HEK293 (cell line): ENCODE results near the gene ITPR2.

Source experiments
- CTCF ChIA-PET: fragments of 350-600 bp; formaldehyde crosslinking; extraction: SDS; loops from one replicate; lab custom pipeline; 2021; ENCODE audit warnings: antibody characterized with exemption; lab: Yijun Ruan, JAX
- POLR2A ChIA-PET: fragments of 300-600 bp; formaldehyde crosslinking; extraction: SDS; loops from one replicate; lab custom pipeline; 2020; ENCODE audit warnings: antibody characterized with exemption, inconsistent platforms; lab: Yijun Ruan, JAX
- H3K27ac ChIP-seq: fragments of 200-500 bp; sonication (Bioruptor generic); 2 replicates; pipeline ENCODE4 v1.5.1; 2014; ENCODE audit warnings: low read depth, low read length, control low read depth, inconsistent platforms; ENCODE audit errors: extremely low read depth
- H3K36me3 ChIP-seq, 2 experiments: fragments of 200-500 bp in 1 of 2; sonication (Bioruptor generic) in 1 of 2; 1 replicate in 1 of 2; 2 replicates in 1 of 2; pipeline ENCODE4 v1.5.1; 2014 to 2017; ENCODE audit warnings: inconsistent platforms in 2 of 2, low read length in 2 of 2; ENCODE audit not compliant: control insufficient read depth in 2 of 2, insufficient read depth in 1 of 2
- H3K4me1 ChIP-seq: fragments of 200-500 bp; sonication (Bioruptor generic); 2 replicates; pipeline ENCODE4 v1.5.1; 2014; ENCODE audit warnings: mild to moderate bottlenecking, low read length, inconsistent platforms; ENCODE audit not compliant: control insufficient read depth, insufficient read depth
- H3K4me3 ChIP-seq: 2 replicates; pipeline ENCODE4 v1.5.1; 2011; ENCODE audit warnings: low read depth, mild to moderate bottlenecking, control low read depth, low read length, moderate library complexity
- H3K9me3 ChIP-seq: fragments of 200-500 bp; sonication (Bioruptor generic); 2 replicates; pipeline ENCODE4 v1.5.1; 2014; ENCODE audit warnings: low read depth, low read length, inconsistent platforms; ENCODE audit not compliant: control insufficient read depth, insufficient read depth
- MZF1 ChIP-seq: fragments of 450-650 bp; formaldehyde crosslinking; IDR thresholded peaks from 2 replicates; pipeline ENCODE4 v1.5.1; 2017; ENCODE audit warnings: missing biosample characterization, missing genetic modification characterization, borderline replicate concordance
- PBX3 ChIP-seq: sonication (generic); formaldehyde crosslinking; IDR thresholded peaks from 2 replicates; pipeline ENCODE4 v1.8.1; 2022; ENCODE audit warnings: mild to moderate bottlenecking, moderate library complexity, missing genetic modification reagents
- SP2 ChIP-seq: fragments of 450-650 bp; formaldehyde crosslinking; IDR thresholded peaks from 2 replicates; pipeline ENCODE4 v1.5.1; 2016; ENCODE audit warnings: missing biosample characterization, missing genetic modification characterization
- SP3 ChIP-seq: fragments of 450-650 bp; formaldehyde crosslinking; IDR thresholded peaks from 2 replicates; pipeline ENCODE4 v1.5.1; 2016; ENCODE audit warnings: missing biosample characterization, missing genetic modification characterization
- ZBTB6 ChIP-seq: fragments of 450-650 bp; formaldehyde crosslinking; IDR thresholded peaks from 2 replicates; pipeline ENCODE4 v1.5.1; 2017; ENCODE audit warnings: missing biosample characterization, missing genetic modification characterization
- ZNF112 ChIP-seq: fragments of 450-650 bp; formaldehyde crosslinking; IDR thresholded peaks from 2 replicates; pipeline ENCODE4 v1.5.0; 2017; ENCODE audit warnings: missing biosample characterization, missing genetic modification characterization
- ZNF121 ChIP-seq: fragments of 450-650 bp; formaldehyde crosslinking; IDR thresholded peaks from 2 replicates; pipeline ENCODE4 v1.5.1; 2016; ENCODE audit warnings: missing biosample characterization, missing genetic modification characterization
- ZNF280D ChIP-seq: fragments of 450-650 bp; formaldehyde crosslinking; IDR thresholded peaks from 2 replicates; pipeline ENCODE4 v1.5.1; 2016; ENCODE audit warnings: missing biosample characterization, missing genetic modification characterization
- ZNF324 ChIP-seq: fragments of 450-650 bp; formaldehyde crosslinking; IDR thresholded peaks from 2 replicates; pipeline ENCODE4 v1.5.1; 2016; ENCODE audit warnings: missing biosample characterization, missing genetic modification characterization
- ZNF354C ChIP-seq: fragments of 450-650 bp; formaldehyde crosslinking; IDR thresholded peaks from 2 replicates; pipeline ENCODE4 v1.5.1; 2016; ENCODE audit warnings: missing biosample characterization, missing genetic modification characterization, low read depth, borderline replicate concordance
- ZNF362 ChIP-seq: fragments of 450-650 bp; formaldehyde crosslinking; IDR thresholded peaks from 2 replicates; pipeline ENCODE4 v1.5.1; 2016; ENCODE audit warnings: missing biosample characterization, missing genetic modification characterization
- ZNF37A ChIP-seq: fragments of 450-650 bp; IDR thresholded peaks from 2 replicates; pipeline ENCODE4 v1.5.1; 2018; ENCODE audit warnings: missing biosample characterization, missing genetic modification characterization
- ZNF398 ChIP-seq: fragments of 450-650 bp; formaldehyde crosslinking; IDR thresholded peaks from 2 replicates; pipeline ENCODE4 v1.5.1; 2017; ENCODE audit warnings: missing biosample characterization, missing genetic modification characterization
- ZNF48 ChIP-seq: fragments of 450-650 bp; formaldehyde crosslinking; IDR thresholded peaks from 2 replicates; pipeline ENCODE4 v1.5.1; 2016; ENCODE audit warnings: missing biosample characterization, missing genetic modification characterization
- ZNF626 ChIP-seq: fragments of 450-650 bp; sonication (Bioruptor Pico); formaldehyde crosslinking; IDR thresholded peaks from 2 replicates; pipeline ENCODE4 v1.5.1; 2018; ENCODE audit warnings: missing biosample characterization, missing genetic modification characterization, inconsistent platforms
- ZNF664 ChIP-seq: fragments of 450-650 bp; formaldehyde crosslinking; IDR thresholded peaks from 2 replicates; pipeline ENCODE4 v1.5.1; 2016; ENCODE audit warnings: missing biosample characterization, missing genetic modification characterization
- ZSCAN23 ChIP-seq: fragments of 450-650 bp; formaldehyde crosslinking; IDR thresholded peaks from 2 replicates; pipeline ENCODE4 v1.5.1; 2016; ENCODE audit warnings: missing biosample characterization, missing genetic modification characterization
- TF ChIP-seq, protein P1 (sequence below): fragments of 450-650 bp; formaldehyde crosslinking; IDR thresholded peaks from 2 replicates; pipeline ENCODE4 v1.5.1; 2016; ENCODE audit warnings: missing biosample characterization, missing genetic modification characterization

ITPR2 gene

GRCh38 chr12:26580619-26581018 is 252.4 kb downstream of the ITPR2 start:
- TF ChIP-seq ZNF354C (tag by site-specific recombination) (no peak), SP3 (tag by site-specific recombination) (no peak), ZNF664 (no peak), ZNF121 (tag by site-specific recombination) (no peak), ZNF280D (tag by site-specific recombination) (no peak), SP2 (tag by site-specific recombination) (no peak), ZNF324 (tag by site-specific recombination) (no peak), ZNF626 (tag by site-specific recombination) (no peak), ZNF48 (tag by site-specific recombination) (no peak), PBX3 (CRISPR knock-in tag) (no peak), MZF1 (tag by site-specific recombination) (no peak), ZNF112 (tag by site-specific recombination) (no peak), ZSCAN23 (tag by site-specific recombination) (no peak), ZNF37A (tag by site-specific recombination) (no peak), ZBTB6 (tag by site-specific recombination) (no peak), ZNF362 (tag by site-specific recombination) (no peak), ZNF398 (tag by site-specific recombination) (no peak)
- TF ChIP-seq, protein P1, sequence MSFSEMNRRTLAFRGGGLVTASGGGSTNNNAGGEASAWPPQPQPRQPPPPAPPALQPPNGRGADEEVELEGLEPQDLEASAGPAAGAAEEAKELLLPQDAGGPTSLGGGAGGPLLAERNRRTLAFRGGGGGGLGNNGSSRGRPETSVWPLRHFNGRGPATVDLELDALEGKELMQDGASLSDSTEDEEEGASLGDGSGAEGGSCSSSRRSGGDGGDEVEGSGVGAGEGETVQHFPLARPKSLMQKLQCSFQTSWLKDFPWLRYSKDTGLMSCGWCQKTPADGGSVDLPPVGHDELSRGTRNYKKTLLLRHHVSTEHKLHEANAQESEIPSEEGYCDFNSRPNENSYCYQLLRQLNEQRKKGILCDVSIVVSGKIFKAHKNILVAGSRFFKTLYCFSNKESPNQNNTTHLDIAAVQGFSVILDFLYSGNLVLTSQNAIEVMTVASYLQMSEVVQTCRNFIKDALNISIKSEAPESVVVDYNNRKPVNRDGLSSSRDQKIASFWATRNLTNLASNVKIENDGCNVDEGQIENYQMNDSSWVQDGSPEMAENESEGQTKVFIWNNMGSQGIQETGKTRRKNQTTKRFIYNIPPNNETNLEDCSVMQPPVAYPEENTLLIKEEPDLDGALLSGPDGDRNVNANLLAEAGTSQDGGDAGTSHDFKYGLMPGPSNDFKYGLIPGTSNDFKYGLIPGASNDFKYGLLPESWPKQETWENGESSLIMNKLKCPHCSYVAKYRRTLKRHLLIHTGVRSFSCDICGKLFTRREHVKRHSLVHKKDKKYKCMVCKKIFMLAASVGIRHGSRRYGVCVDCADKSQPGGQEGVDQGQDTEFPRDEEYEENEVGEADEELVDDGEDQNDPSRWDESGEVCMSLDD (tag by site-specific recombination), result no peak
- no peaks in the 10 kb centered on the region for H3K9me3 ChIP-seq
- POLR2A ChIA-PET, result no interaction called here
- no peak overlapping the region for H3K4me3 ChIP-seq
- H3K36me3 ChIP-seq, result peaks cover 0 to 4% of the 10 kb centered on the region in 2 experiments; a peak in 1 of 3 replicates
- CTCF ChIA-PET, result interaction anchor here (1.1 kb wide), 2 partner anchors 9 to 55 kb away, joined by 3 to 4 read pairs; no protein-coding TSS in a partner anchor
- no peaks in the 10 kb centered on the region for H3K4me1 ChIP-seq
- no peak overlapping the region for H3K27ac ChIP-seq
